ENCODE results near the gene ENO3. TPM values are rescaled to one million over a fixed set of nuclear protein-coding genes. Genes with fewer than 3 reads are reported as not detected.

ENO3 gene
- total and polyA plus RNA-seq, 2 experiments from 2014 or later, result 18.7 to 30.2 TPM

DNA sequence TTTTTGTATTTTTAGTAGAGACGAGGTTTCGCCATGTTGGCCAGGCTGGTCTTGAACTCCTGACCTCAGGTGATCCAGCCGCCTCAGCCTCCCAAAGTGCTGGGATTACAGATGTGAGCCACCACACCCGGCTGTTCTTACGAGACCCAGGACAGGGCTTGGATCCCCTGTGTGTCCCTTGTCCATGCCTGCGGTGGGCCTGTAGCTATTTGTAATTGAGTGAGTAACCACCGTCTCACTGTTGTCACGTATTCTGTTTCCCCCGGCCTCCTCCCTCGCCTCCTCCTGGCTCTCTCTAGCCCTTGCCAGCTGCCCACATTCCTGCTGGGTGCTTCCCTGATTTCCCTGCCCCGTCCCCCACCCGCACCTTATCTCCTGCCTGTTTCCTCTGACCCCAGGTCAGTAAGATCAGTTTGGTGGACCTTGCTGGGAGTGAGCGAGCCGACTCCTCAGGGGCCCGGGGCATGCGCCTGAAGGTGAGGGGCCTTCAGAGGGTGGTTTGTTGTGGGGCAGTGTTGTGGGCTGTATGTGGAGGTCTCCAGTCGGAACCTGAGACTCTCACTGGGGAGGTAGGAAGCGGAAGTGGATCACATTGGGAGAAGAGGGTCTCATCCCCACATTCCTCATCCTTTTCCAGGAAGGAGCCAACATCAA, 52.4 kb downstream of the ENO3 start:
- Histone ChIP-seq H2AFZ (no peak overlapping the region), H3K4me3 (no peak overlapping the region), H3K27ac (no peak overlapping the region), H3K27me3 (no peaks in the 10 kb centered on the region), H3K79me2 (peaks cover 24% of the 10 kb centered on the region), H3K9me3 (ENCODE audit: low read depth) (no peaks in the 10 kb centered on the region), H4K20me1 (ENCODE audit: insufficient read depth, poor library complexity, severe bottlenecking) (peaks cover 12% of the 10 kb centered on the region), H3K4me2 (no peak overlapping the region), H3K9me2 (replicated peaks; ENCODE audit: insufficient read depth) (no peaks in the 10 kb centered on the region), H3K36me3 (replicated peaks; ENCODE audit: insufficient read depth, low read depth) (no peaks in the 10 kb centered on the region), H3K4me1 (ENCODE audit: insufficient read depth) (peaks cover 13% of the 10 kb centered on the region)
- no peak for DNase-seq (ENCODE audit: low spot score)
- WGBS (ENCODE audit: low lambda C conversion rate, missing lambda C conversion rate), result 96% methylated on average over 17 of the region's 18 CpGs
- TF ChIP-seq EZH2 (IDR thresholded peaks at IDR 0.05; ENCODE audit: borderline replicate concordance) (no peak), EZH2phosphoT487 (IDR thresholded peaks at IDR 0.05; ENCODE audit: low read depth, severe bottlenecking, unreplicated experiment) (no peak)
- TF ChIP-seq, protein P1, sequence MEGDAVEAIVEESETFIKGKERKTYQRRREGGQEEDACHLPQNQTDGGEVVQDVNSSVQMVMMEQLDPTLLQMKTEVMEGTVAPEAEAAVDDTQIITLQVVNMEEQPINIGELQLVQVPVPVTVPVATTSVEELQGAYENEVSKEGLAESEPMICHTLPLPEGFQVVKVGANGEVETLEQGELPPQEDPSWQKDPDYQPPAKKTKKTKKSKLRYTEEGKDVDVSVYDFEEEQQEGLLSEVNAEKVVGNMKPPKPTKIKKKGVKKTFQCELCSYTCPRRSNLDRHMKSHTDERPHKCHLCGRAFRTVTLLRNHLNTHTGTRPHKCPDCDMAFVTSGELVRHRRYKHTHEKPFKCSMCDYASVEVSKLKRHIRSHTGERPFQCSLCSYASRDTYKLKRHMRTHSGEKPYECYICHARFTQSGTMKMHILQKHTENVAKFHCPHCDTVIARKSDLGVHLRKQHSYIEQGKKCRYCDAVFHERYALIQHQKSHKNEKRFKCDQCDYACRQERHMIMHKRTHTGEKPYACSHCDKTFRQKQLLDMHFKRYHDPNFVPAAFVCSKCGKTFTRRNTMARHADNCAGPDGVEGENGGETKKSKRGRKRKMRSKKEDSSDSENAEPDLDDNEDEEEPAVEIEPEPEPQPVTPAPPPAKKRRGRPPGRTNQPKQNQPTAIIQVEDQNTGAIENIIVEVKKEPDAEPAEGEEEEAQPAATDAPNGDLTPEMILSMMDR (IDR thresholded peaks at IDR 0.05; ENCODE audit: poor library complexity), result no peak

Small RNA genes lying within 50 kb of the gene (microRNA-seq; reads per million reads assigned to microRNA genes)
- gene MIR6864 (not detected), gene MIR6865 (1.8 reads per million)

Small RNA genes lying within 50 kb of the gene (small RNA-seq; reads per million reads assigned to genes)
- not detected for gene MIR6864
- gene MIR6865, result not detected

Other genes with a start within 250 kb of the ENO3 start
- 17.6 and 18.5 TPM in 2 replicates for gene PELP1, start 247.0 kb upstream of the ENO3 start, total RNA-seq
- 35.2 and 42.9 TPM in 2 replicates for gene PELP1, start 247.0 kb upstream of the ENO3 start, polyA plus RNA-seq
- 15.3 and 17.4 TPM in 2 replicates for gene ARRB2, start 240.5 kb upstream of the ENO3 start, total RNA-seq
- 20.0 and 21.1 TPM in 2 replicates for gene ARRB2, start 240.5 kb upstream of the ENO3 start, polyA plus RNA-seq
- 36.3 and 36.9 TPM in 2 replicates for gene MED11, start 219.7 kb upstream of the ENO3 start, total RNA-seq
- gene MED11, start 219.7 kb upstream of the ENO3 start, polyA plus RNA-seq, result 39.4 and 42.7 TPM in 2 replicates
- 1.6 and 2.9 TPM in 2 replicates for gene ZMYND15, start 211.3 kb upstream of the ENO3 start, total RNA-seq
- 4.1 and 4.8 TPM in 2 replicates for gene ZMYND15, start 211.3 kb upstream of the ENO3 start, polyA plus RNA-seq
- gene CXCL16, start 211.2 kb upstream of the ENO3 start, total RNA-seq, result 38.7 and 39.9 TPM in 2 replicates
- 73.2 and 82.5 TPM in 2 replicates for gene CXCL16, start 211.2 kb upstream of the ENO3 start, polyA plus RNA-seq
- 16.7 and 20.8 TPM in 2 replicates for gene TM4SF5, start 179.2 kb upstream of the ENO3 start, total RNA-seq
- 42.6 and 54.0 TPM in 2 replicates for gene TM4SF5, start 179.2 kb upstream of the ENO3 start, polyA plus RNA-seq
- gene VMO1, start 164.8 kb upstream of the ENO3 start, total RNA-seq, result 0.33 TPM in 1 of 2 replicates, not detected in the other
- gene VMO1, start 164.8 kb upstream of the ENO3 start, polyA plus RNA-seq, result 2.7 and 4.3 TPM in 2 replicates
- gene GLTPD2, start 162.2 kb upstream of the ENO3 start, total RNA-seq, result 36.4 and 40.1 TPM in 2 replicates
- gene GLTPD2, start 162.2 kb upstream of the ENO3 start, polyA plus RNA-seq, result 80.7 and 100.0 TPM in 2 replicates
- gene PSMB6, start 155.0 kb upstream of the ENO3 start, total RNA-seq, result 126 and 154 TPM in 2 replicates
- gene PSMB6, start 155.0 kb upstream of the ENO3 start, polyA plus RNA-seq, result 287 and 295 TPM in 2 replicates
- gene PLD2, start 144.0 kb upstream of the ENO3 start, total RNA-seq, result 13.9 and 25.2 TPM in 2 replicates
- gene PLD2, start 144.0 kb upstream of the ENO3 start, polyA plus RNA-seq, result 21.8 and 27.3 TPM in 2 replicates
- gene MINK1, start 117.8 kb upstream of the ENO3 start, total RNA-seq, result 24.4 and 45.3 TPM in 2 replicates
- 39.7 and 49.4 TPM in 2 replicates for gene MINK1, start 117.8 kb upstream of the ENO3 start, polyA plus RNA-seq
- gene C17orf107, start 51.6 kb upstream of the ENO3 start, total RNA-seq, result 7.4 and 9.1 TPM in 2 replicates
- gene C17orf107, start 51.6 kb upstream of the ENO3 start, polyA plus RNA-seq, result 8.8 and 14.1 TPM in 2 replicates
- gene CHRNE, start 48.0 kb upstream of the ENO3 start, total RNA-seq, result 0.60 and 1.0 TPM in 2 replicates
- 0.83 and 1.2 TPM in 2 replicates for gene CHRNE, start 48.0 kb upstream of the ENO3 start, polyA plus RNA-seq
- gene GP1BA, start 18.8 kb upstream of the ENO3 start, total RNA-seq, result not detected in 2 replicates
- 0.06 TPM in 1 of 2 replicates, not detected in the other for gene GP1BA, start 18.8 kb upstream of the ENO3 start, polyA plus RNA-seq
- gene SLC25A11, start 11.1 kb upstream of the ENO3 start, total RNA-seq, result 42.9 and 59.5 TPM in 2 replicates
- 78.7 and 84.8 TPM in 2 replicates for gene SLC25A11, start 11.1 kb upstream of the ENO3 start, polyA plus RNA-seq
- gene RNF167, start 10.9 kb upstream of the ENO3 start, total RNA-seq, result 59.2 and 65.1 TPM in 2 replicates
- gene RNF167, start 10.9 kb upstream of the ENO3 start, polyA plus RNA-seq, result 66.5 and 75.3 TPM in 2 replicates
- gene PFN1, start 2.6 kb upstream of the ENO3 start, total RNA-seq, result 244 and 280 TPM in 2 replicates
- 706 and 713 TPM in 2 replicates for gene PFN1, start 2.6 kb upstream of the ENO3 start, polyA plus RNA-seq
- gene SPAG7, start 16.7 kb downstream of the ENO3 start, total RNA-seq, result 64.3 and 85.7 TPM in 2 replicates
- gene SPAG7, start 16.7 kb downstream of the ENO3 start, polyA plus RNA-seq, result 194 and 224 TPM in 2 replicates
- gene CAMTA2, start 36.6 kb downstream of the ENO3 start, total RNA-seq, result 6.9 and 12.5 TPM in 2 replicates
- gene CAMTA2, start 36.6 kb downstream of the ENO3 start, polyA plus RNA-seq, result 45.6 and 47.5 TPM in 2 replicates
- gene INCA1, start 46.4 kb downstream of the ENO3 start, total RNA-seq, result 1.6 and 2.7 TPM in 2 replicates
- gene INCA1, start 46.4 kb downstream of the ENO3 start, polyA plus RNA-seq, result 4.1 and 5.5 TPM in 2 replicates
- 51.3 and 59.4 TPM in 2 replicates for gene KIF1C, start 46.8 kb downstream of the ENO3 start, total RNA-seq
- 65.2 and 75.9 TPM in 2 replicates for gene KIF1C, start 46.8 kb downstream of the ENO3 start, polyA plus RNA-seq
- gene SLC52A1, start 84.3 kb downstream of the ENO3 start, total RNA-seq, result 0.13 TPM in 1 of 2 replicates, not detected in the other
- 0.16 TPM in 1 of 2 replicates, not detected in the other for gene SLC52A1, start 84.3 kb downstream of the ENO3 start, polyA plus RNA-seq
- gene ZFP3, start 127.3 kb downstream of the ENO3 start, total RNA-seq, result 0.12 and 0.23 TPM in 2 replicates
- 0.24 and 0.32 TPM in 2 replicates for gene ZFP3, start 127.3 kb downstream of the ENO3 start, polyA plus RNA-seq
- 10.1 and 11.8 TPM in 2 replicates for gene ZNF232, start 160.8 kb downstream of the ENO3 start, total RNA-seq
- gene ZNF232, start 160.8 kb downstream of the ENO3 start, polyA plus RNA-seq, result 8.1 and 12.0 TPM in 2 replicates
- 0.07 and 0.12 TPM in 2 replicates for gene USP6, start 164.9 kb downstream of the ENO3 start, total RNA-seq
- gene USP6, start 164.9 kb downstream of the ENO3 start, polyA plus RNA-seq, result 0.11 and 0.34 TPM in 2 replicates
- 6.2 and 7.7 TPM in 2 replicates for gene ZNF594, start 240.7 kb downstream of the ENO3 start, total RNA-seq
- 2.8 and 3.0 TPM in 2 replicates for gene ZNF594, start 240.7 kb downstream of the ENO3 start, polyA plus RNA-seq